Measurements from ENCODE around the gene PRKCB. TPM values are rescaled to one million over a fixed set of nuclear protein-coding genes. Genes with fewer than 3 reads are reported as not detected.

Gene PRKCB
- polyA plus RNA-seq, 1 experiment = not detected

- ChIA-PET CTCF (no interaction called here), POLR2A (no interaction called here)
Measured at GRCh38 chr16:23838485-23839142, 2.8 kb downstream of the PRKCB start.

GRCh38 chr16:23840310-23840709, 4.5 kb downstream of the PRKCB start:
- Histone ChIP-seq H3K27ac (ENCODE audit: low read depth, low read length) (no peak overlapping the region), H3K27me3 (ENCODE audit: control insufficient read depth, insufficient read depth, low read length) (peaks cover 18% of the 10 kb centered on the region), H3K9me3 (ENCODE audit: control insufficient read depth, insufficient read depth, low read length) (peaks cover 2% of the 10 kb centered on the region; the same call in 1 of the 2 replicates), H3K4me3 (ENCODE audit: low read depth, low read length) (no peak overlapping the region)
- no peak for DNase-seq (ENCODE audit: low read depth, low spot score)
- ChIA-PET CTCF (no interaction called here), POLR2A (no interaction called here)
- TF ChIP-seq CTCF (IDR thresholded peaks at IDR 0.05; ENCODE audit: low read depth, low read length) = no peak

More at GRCh38 chr16:23838485-23839142, 2.8 kb downstream of the PRKCB start:
- no peak for TF ChIP-seq CTCF (IDR thresholded peaks at IDR 0.05; ENCODE audit: low read depth, low read length)
- H3K27ac ChIP-seq (ENCODE audit: low read depth, low read length) = no peak overlapping the region
- peaks cover 2% of the 10 kb centered on the region; the same call in 1 of the 2 replicates for H3K9me3 ChIP-seq (ENCODE audit: control insufficient read depth, insufficient read depth, low read length)
- H3K4me3 ChIP-seq (ENCODE audit: low read depth, low read length) = no peak overlapping the region
- DNase-seq (ENCODE audit: low read depth, low spot score) = no peak
- peaks cover 25% of the 10 kb centered on the region for H3K27me3 ChIP-seq (ENCODE audit: control insufficient read depth, insufficient read depth, low read length)

DNA sequence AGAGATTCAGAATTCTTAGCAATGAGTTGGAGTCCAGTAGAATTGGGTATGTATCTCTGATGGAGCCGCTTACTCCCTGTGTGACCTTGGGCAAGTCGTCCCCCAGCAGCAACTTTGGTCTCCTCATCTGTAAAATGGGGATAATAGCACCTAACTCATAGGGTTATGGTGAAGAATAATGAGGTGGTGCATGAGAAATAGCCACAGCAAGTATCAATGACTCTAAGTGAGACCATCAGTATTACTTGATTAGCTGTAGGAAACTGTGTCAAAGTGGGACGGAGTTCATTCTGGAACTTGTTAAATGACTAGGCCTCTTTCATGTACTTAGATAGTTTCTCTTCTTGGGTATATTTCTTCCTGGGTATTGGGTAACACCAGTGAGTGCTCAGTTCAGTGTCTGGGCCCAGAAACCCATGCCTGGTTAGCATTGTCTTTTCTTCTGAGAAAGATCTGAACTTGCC, 6.4 kb downstream of the PRKCB start:
- peaks cover 7% of the 10 kb centered on the region for H3K27me3 ChIP-seq (ENCODE audit: control insufficient read depth, insufficient read depth, low read length)
- H3K27ac ChIP-seq (ENCODE audit: low read depth, low read length) = no peak overlapping the region
- POLR2A ChIA-PET = no interaction called here
- H3K9me3 ChIP-seq (ENCODE audit: control insufficient read depth, insufficient read depth, low read length) = no peaks in the 10 kb centered on the region
- H3K4me3 ChIP-seq (ENCODE audit: low read depth, low read length) = no peak overlapping the region
- CTCF ChIA-PET = no interaction called here
- DNase-seq (ENCODE audit: low read depth, low spot score) = no peak
- no peak for TF ChIP-seq CTCF (IDR thresholded peaks at IDR 0.05; ENCODE audit: low read depth, low read length)

- Histone ChIP-seq H3K9me3 (ENCODE audit: control insufficient read depth, insufficient read depth, low read length) (no peaks in the 10 kb centered on the region), H3K27me3 (ENCODE audit: control insufficient read depth, insufficient read depth, low read length) (peaks cover under 1% of the 10 kb centered on the region), H3K27ac (ENCODE audit: low read depth, low read length) (no peak overlapping the region), H3K4me3 (ENCODE audit: low read depth, low read length) (no peak overlapping the region)
- no peak for DNase-seq (ENCODE audit: low read depth, low spot score)
- ChIA-PET CTCF (no interaction called here), POLR2A (no interaction called here)
- TF ChIP-seq CTCF (IDR thresholded peaks at IDR 0.05; ENCODE audit: low read depth, low read length) = no peak
Measured at GRCh38 chr16:23843143-23843542, 7.4 kb downstream of the PRKCB start.

GRCh38 chr16:23847251-23847650, 11.5 kb downstream of the PRKCB start:
- H3K27me3 ChIP-seq (ENCODE audit: control insufficient read depth, insufficient read depth, low read length) = no peaks in the 10 kb centered on the region
- H3K9me3 ChIP-seq (ENCODE audit: control insufficient read depth, insufficient read depth, low read length) = no peaks in the 10 kb centered on the region
- DNase-seq (ENCODE audit: low read depth, low spot score) = no peak
- H3K4me3 ChIP-seq (ENCODE audit: low read depth, low read length) = no peak overlapping the region
- no peak for TF ChIP-seq CTCF (IDR thresholded peaks at IDR 0.05; ENCODE audit: low read depth, low read length)
- H3K27ac ChIP-seq (ENCODE audit: low read depth, low read length) = no peak overlapping the region
- ChIA-PET POLR2A (no interaction called here), CTCF (no interaction called here)

Data from AG04450 (cell line).